Fibroblast of pulmonary artery (primary cell): Measurements from ENCODE around the gene FOXA1.
"Not testable (repeated sequence)": the region's sequence is repeated elsewhere in the genome, so short reads cannot be mapped to it uniquely, and the experiment has no call there.

ENCODE experiments used
- DNase-seq: peaks from one replicate; pipeline ENCODE4 v3.0.0-alpha.2; 2010; ENCODE audit warnings: low read depth
- H3K4me3 ChIP-seq: replicated peaks from 2 replicates; pipeline ENCODE4 v1.5.1; 2011; ENCODE audit warnings: low read depth, mild to moderate bottlenecking, control low read depth, low read length, moderate library complexity
- TF ChIP-seq, protein P1 (sequence below): IDR thresholded peaks from 2 replicates; pipeline ENCODE4 v1.5.1; 2011; ENCODE audit warnings: mild to moderate bottlenecking, control low read depth, low read length, inconsistent platforms; ENCODE audit errors: missing control alignments

FOXA1 gene

DNA sequence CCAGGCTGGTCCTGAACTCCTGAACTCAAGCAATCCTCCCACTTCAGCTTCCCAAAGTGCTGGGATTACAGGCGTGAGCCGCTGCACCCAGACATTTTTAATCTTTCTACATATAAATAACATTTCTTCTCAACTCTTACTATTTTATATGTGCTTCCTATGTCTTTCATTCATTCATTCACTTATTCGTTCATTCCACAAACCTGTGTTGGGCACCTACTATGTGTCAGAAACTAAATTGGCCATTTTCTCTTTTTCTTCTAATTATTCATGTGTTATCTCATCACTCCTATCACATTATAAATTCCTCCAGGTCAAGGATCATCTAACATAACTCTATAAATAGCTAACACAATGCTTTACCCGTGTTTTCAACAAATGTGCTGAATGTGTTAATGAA is 23.7 kb downstream of the FOXA1 start:
- TF ChIP-seq, protein P1, sequence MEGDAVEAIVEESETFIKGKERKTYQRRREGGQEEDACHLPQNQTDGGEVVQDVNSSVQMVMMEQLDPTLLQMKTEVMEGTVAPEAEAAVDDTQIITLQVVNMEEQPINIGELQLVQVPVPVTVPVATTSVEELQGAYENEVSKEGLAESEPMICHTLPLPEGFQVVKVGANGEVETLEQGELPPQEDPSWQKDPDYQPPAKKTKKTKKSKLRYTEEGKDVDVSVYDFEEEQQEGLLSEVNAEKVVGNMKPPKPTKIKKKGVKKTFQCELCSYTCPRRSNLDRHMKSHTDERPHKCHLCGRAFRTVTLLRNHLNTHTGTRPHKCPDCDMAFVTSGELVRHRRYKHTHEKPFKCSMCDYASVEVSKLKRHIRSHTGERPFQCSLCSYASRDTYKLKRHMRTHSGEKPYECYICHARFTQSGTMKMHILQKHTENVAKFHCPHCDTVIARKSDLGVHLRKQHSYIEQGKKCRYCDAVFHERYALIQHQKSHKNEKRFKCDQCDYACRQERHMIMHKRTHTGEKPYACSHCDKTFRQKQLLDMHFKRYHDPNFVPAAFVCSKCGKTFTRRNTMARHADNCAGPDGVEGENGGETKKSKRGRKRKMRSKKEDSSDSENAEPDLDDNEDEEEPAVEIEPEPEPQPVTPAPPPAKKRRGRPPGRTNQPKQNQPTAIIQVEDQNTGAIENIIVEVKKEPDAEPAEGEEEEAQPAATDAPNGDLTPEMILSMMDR, result no peak
- no peak for DNase-seq
- no peak overlapping the region for H3K4me3 ChIP-seq

DNA sequence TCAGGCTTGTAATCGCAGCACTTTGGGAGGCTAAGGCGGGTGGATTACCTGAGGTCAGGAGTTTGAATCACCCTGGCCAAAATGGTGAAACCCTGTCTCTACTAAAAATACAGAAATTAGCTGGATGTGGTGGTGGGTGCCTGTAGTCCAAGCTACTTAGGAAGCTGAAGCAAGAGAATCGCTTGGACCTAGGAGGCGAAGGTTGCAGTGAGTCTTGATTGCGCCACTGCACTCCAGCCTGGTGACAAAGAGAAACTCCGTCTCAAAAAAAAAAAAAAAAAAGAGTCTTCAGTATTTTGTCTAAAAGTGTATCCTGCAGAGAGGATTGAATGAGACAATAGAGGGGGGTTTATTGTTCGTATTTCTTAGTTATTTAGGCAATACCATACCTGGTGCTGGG is 25.3 kb downstream of the FOXA1 start:
- no peak for DNase-seq
- no peak overlapping the region for H3K4me3 ChIP-seq
- TF ChIP-seq, protein P1, result no peak

DNA sequence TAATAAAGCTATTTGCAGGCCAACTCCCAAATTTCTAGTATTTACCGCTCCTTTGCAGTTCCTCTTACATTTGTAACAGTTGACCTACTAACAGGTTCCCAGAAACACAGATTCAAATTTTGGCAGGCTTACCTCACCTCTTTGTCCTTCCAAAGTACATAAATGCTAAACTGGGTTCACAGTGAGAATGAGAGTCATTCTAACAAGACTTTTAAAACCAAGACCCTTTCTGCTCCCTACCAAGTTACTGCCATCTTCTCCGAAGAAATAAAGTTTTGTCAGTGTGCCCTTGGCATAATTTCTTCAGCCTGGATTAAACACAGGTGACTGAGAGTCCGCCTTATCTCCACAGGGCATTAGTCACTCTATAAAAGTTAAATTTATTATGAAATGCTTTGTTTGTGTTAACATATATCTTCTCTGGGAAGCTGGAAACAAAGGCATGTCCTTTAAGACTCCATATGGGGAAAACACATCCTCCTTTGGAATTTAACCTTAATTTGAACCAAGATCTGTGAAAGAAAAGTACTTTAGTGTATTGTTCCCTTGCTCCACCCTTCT is 28.2 kb downstream of the FOXA1 start:
- DNase-seq, result peak; percentile 67
- TF ChIP-seq, protein P1, result no peak
- no peak overlapping the region for H3K4me3 ChIP-seq

DNA sequence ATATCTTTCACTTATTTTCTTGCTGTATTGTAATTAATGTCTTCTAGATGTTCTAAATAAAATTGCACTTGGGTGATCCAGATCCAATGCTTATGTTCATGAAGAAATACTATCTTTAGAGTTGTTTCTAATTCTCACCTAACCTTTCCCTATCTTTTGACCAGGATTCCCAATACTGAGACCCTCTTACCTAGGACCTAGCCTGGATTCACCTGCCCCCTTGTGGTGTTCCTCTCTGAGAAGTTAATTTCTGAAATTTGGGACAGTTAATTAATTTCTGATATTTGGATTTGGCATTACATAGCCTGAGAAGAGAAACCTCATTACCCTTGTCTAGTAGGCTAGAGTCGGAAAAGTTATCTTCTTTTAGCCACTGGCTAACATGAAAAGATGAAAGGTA is 29.5 kb downstream of the FOXA1 start:
- H3K4me3 ChIP-seq, result no peak overlapping the region
- TF ChIP-seq, protein P1, result peak; percentile 22
- no peak for DNase-seq

DNA sequence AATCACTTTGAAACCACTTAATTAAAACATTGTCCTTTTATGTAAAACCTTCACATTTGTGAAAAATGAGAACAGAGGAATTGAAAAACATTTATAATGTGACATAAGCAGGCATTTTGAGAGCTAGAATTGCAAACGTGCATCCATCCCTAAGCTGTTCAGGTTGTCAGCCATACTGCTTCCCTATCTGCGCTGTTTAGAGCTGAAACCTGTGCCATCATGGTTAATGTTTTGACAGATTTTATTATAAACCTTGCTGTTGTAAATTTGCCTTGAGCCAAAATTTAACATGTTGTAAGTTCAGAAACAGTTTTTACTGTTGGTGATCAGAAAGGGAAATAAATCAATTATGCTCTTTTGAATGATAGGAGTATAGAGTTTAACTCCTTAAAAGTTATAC is 31.9 kb downstream of the FOXA1 start:
- H3K4me3 ChIP-seq, result no peak overlapping the region
- TF ChIP-seq, protein P1, result no peak
- no peak for DNase-seq

DNA sequence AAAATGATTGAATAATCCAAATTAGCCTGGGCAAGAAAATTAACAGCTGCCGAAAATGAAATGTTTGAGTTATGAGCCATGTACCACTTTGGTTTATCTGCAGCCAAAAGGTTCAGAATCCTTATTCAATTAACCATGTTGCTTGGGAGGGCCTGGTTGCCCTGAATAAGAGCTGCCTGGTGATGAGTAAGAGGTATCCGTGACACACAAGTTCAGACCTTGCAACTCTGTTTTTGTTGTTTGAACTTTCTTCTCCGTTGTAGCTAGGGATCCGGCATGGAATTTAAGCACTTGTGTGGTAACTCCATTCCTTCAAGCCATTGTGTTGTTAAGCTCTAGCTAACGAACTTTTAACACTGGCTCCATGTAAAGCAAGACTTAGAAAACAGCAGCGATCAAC is 35.7 kb downstream of the FOXA1 start:
- DNase-seq, result peak; percentile 12
- TF ChIP-seq, protein P1, result no peak

DNA sequence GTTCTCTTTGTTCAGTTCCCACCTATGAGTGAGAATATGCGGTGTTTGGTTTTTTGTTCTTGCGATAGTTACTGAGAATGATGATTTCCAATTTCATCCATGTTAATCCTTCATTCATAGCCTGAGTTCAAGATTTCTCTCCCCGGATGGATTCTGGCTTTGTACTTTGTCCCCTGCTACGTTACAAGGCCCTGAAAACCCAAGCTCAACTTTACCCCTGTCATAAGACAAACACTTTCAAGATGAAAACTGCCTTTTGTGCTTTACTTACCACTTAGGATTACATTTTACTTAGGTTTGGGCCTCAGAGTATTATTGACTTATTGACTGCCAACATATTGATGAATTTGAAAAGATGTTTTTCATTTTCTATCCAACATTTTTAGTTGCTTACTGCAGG is 36.3 kb downstream of the FOXA1 start:
- no peak overlapping the region for H3K4me3 ChIP-seq
- DNase-seq, result no peak
- TF ChIP-seq, protein P1, result no peak

More for the DNA sequence above, 35.7 kb downstream of the FOXA1 start:
- H3K4me3 ChIP-seq, result no peak overlapping the region

DNA sequence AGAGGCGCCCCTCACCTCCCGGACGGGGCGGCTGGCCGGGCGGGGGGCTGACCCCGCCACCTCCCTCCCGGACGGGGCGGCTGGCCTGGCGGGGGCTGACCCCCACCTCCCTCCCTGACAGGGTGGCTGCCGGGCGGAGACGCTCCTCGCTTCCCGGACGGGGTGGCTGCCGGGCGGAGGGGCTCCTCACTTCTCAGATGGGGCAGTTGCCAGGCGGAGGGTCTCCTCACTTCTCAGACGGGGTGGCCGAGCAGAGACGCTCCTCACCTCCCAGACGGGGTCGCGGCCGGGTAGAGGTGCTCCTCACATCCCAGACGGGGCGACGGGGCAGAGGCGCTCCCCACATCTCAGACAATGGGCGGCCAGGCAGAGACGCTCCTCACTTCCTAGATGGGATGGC is 39.5 kb downstream of the FOXA1 start:
- H3K4me3 ChIP-seq, DNase-seq: not testable (repeated sequence)
